KOPT-K1 (cell line): ENCODE data around the gene PTPRT.

Source experiments
- H3K27ac ChIP-seq: fragments of 200-600 bp; sonication (generic); 2 replicates; pipeline ENCODE4 v1.5.1; 2016; ENCODE audit warnings: antibody characterized with exemption, mild to moderate bottlenecking, low read depth, low read length; ENCODE audit not compliant: poor library complexity, severe bottlenecking
- H3K36me3 ChIP-seq: fragments of 200-600 bp; sonication (generic); 2 replicates; pipeline ENCODE4 v1.5.1; 2017; ENCODE audit warnings: antibody characterized with exemption, mild to moderate bottlenecking, low read length, moderate library complexity; ENCODE audit not compliant: insufficient read depth
- H3K9me3 ChIP-seq: fragments of 200-600 bp; sonication (generic); 2 replicates; pipeline ENCODE4 v1.5.1; 2017; ENCODE audit warnings: antibody characterized with exemption, low read length, mild to moderate bottlenecking; ENCODE audit not compliant: insufficient read depth, poor library complexity, severe bottlenecking

PTPRT gene

GRCh38 chr20:43189554-43190331 is at the start of gene PTPRT:
Gene PTPRT, minus strand, starts transcription at chr20:43189906. Its CDS starts 173 bp downstream, at chr20:43189733.
- H3K9me3 ChIP-seq: no peaks in the 10 kb centered on the region
- no peak within 1 kb of the TSS for H3K27ac ChIP-seq
- H3K36me3 ChIP-seq: no peaks in the 10 kb centered on the region

DNA sequence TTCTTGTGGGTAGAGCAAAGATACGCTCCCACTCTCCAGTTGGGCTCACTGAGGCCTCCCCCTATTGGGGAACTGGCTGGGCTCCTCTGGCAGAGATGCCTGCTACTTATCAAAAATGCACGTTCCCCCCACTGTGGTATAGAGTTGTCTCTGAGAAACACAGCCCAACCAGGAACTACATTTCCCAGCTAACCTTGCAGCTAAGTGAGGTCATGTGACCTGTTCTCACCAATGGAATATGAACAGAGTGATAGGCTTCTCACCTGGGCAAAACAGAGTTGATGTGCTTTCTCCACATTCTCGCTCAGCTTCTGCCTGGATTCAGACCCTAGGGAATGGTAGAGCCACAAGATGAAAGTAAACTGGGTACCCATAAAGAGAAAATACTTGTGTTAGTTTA is 49.1 kb upstream of the PTPRT start:
- no peak overlapping the region for H3K27ac ChIP-seq
- no peaks in the 10 kb centered on the region for H3K36me3 ChIP-seq
- no peaks in the 10 kb centered on the region for H3K9me3 ChIP-seq

GRCh38 chr20:43238266-43238665 is 48.6 kb upstream of the PTPRT start:
- H3K9me3 ChIP-seq: no peaks in the 10 kb centered on the region
- no peak overlapping the region for H3K27ac ChIP-seq
- no peaks in the 10 kb centered on the region for H3K36me3 ChIP-seq

DNA sequence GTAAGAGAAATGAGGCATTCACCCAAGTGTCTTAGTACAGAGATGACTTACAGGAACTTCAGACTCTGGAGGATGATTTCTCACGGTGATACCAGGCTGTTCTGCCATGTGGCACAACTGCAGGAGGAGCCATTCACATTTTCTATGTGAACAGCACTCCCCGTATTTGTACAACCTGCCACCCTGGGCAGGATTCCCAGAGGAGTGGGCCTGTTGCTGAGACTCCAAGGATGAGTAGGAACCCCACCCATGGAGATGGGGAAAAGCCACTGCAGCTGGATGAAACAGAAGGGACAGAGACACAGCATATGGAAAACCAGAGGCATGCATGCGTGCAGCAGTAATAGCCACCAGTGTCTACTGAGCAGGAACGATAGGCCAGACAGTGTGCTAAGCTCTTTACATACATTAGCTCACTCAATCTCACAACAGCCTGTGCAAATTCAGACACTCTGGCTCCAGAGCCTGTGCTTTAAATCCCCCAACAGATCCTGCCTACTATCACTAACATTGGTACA is 48.0 kb upstream of the PTPRT start:
- H3K9me3 ChIP-seq: no peaks in the 10 kb centered on the region
- no peak overlapping the region for H3K27ac ChIP-seq
- no peaks in the 10 kb centered on the region for H3K36me3 ChIP-seq

DNA sequence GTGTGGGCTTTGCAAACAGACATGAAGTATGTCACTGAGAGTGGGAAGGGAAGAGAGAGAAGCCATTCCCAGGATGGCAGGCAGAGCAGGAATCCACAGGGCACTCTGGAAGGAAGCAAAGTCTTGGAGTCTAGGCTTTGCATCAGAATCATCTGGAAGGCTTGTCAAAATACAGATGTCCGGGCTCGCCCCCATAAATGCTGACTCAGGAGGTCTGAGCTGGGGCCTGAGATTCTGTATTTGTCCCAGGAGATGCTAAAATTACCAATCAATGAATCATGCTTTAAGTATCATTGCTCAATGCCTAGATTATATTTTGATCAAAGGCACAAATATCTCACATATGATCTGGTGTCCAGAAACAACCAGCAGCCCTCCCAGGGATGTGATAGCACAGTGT is 46.3 kb upstream of the PTPRT start:
- Histone ChIP-seq H3K27ac (no peak overlapping the region), H3K36me3 (no peaks in the 10 kb centered on the region), H3K9me3 (no peaks in the 10 kb centered on the region)

- Histone ChIP-seq H3K36me3 (no peaks in the 10 kb centered on the region), H3K9me3 (no peaks in the 10 kb centered on the region), H3K27ac (no peak overlapping the region)
These were observed 42.1 kb upstream of the PTPRT start for GRCh38 chr20:43231829-43232228.

- no peak overlapping the region for H3K27ac ChIP-seq
- no peaks in the 10 kb centered on the region for H3K36me3 ChIP-seq
- no peaks in the 10 kb centered on the region for H3K9me3 ChIP-seq
These were observed 40.0 kb upstream of the PTPRT start for GRCh38 chr20:43229696-43230095.

DNA sequence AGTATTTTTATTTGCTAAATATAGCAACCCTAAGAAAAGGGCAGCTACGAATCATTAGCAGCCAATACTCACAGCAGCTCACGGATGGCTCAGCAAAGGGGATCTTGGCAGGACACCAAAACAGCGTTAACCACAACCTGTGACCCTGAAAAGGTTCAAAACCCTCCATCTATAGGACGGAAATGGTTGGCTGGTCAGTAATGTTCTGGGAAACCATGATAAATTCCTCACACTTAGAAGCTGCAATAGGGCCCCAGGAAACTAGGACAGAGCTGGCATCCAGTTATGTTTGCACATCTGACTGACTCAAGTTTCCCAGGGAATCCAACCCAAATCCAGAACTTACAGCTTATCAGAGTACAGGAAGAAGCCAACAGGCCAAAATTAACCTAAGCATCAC is 30.9 kb upstream of the PTPRT start:
- Histone ChIP-seq H3K36me3 (no peaks in the 10 kb centered on the region), H3K27ac (no peak overlapping the region), H3K9me3 (no peaks in the 10 kb centered on the region)

DNA sequence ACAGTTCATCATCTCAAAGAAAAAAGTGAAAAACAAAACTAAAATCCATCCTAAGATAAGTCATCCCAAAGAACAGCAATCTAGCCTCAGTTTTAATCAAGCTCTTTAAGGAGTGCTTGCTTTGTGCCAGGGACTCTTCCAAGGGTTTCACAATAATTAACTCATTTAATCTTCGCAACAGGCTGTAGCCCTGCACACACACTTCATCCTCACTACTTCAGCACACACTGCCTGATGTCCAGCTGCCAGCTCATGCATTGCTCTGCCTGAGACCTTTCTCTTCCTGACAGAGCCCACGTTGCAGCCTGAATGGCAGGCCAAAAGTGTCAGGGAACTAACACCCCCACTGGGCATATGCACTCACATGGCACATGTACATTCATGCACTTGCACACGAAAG is 21.2 kb upstream of the PTPRT start:
- peaks cover under 1% of the 10 kb centered on the region for H3K9me3 ChIP-seq
- H3K36me3 ChIP-seq: no peaks in the 10 kb centered on the region
- no peak overlapping the region for H3K27ac ChIP-seq

GRCh38 chr20:43209831-43210230 is 20.1 kb upstream of the PTPRT start:
- Histone ChIP-seq H3K36me3 (no peaks in the 10 kb centered on the region), H3K27ac (no peak overlapping the region), H3K9me3 (peaks cover 9% of the 10 kb centered on the region)

- Histone ChIP-seq H3K9me3 (peaks cover 9% of the 10 kb centered on the region), H3K27ac (no peak overlapping the region), H3K36me3 (no peaks in the 10 kb centered on the region)
These were observed 16.0 kb upstream of the PTPRT start for GRCh38 chr20:43205699-43206098.

DNA sequence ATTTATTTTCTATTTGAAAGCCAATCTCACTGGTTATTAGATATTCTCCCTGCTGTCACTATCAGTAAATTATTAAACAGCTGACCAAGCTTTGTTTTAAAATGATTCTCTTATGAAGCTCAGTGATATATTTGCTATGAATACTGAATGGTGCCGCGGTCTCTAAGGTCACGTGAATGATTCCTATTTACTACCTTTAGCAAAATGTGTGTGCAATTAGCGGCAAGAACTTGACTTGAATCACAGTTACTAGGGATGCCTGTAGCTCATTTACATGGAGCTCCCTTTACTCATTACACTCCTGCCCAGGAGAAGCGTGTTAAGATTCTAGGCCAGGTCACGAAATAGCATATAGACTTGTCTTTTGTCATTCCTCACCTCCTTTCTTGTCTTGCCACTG is 12.4 kb upstream of the PTPRT start:
- no peak overlapping the region for H3K27ac ChIP-seq
- H3K9me3 ChIP-seq: peaks cover 9% of the 10 kb centered on the region
- no peaks in the 10 kb centered on the region for H3K36me3 ChIP-seq

- H3K27ac ChIP-seq: no peak overlapping the region
- no peaks in the 10 kb centered on the region for H3K9me3 ChIP-seq
- H3K36me3 ChIP-seq: no peaks in the 10 kb centered on the region
These were observed 8.9 kb upstream of the PTPRT start for GRCh38 chr20:43198607-43199006.

DNA sequence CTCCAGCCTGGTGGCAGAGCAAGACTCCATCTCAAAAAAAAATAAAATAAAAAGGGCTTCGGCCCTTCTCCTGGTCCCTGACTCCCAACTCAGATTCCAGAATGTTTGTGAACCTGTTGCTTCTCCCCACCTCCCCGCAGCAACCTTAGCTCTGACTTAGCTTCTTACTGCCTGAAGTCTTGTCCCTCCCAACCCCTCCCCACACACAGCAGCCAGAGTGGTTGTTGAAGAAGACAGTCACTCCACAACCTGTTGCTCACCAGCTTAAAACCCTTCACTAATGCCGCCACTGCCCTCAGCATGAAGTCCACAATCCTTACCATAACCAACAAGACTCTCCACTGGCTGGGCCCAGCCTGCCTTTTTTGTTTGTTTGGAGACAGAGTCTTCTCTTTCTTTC is 6.5 kb upstream of the PTPRT start:
- Histone ChIP-seq H3K36me3 (no peaks in the 10 kb centered on the region), H3K9me3 (no peaks in the 10 kb centered on the region), H3K27ac (no peak overlapping the region)

- Histone ChIP-seq H3K27ac (no peak overlapping the region), H3K36me3 (no peaks in the 10 kb centered on the region), H3K9me3 (no peaks in the 10 kb centered on the region)
These were observed 4.4 kb upstream of the PTPRT start for GRCh38 chr20:43194137-43194536.

DNA sequence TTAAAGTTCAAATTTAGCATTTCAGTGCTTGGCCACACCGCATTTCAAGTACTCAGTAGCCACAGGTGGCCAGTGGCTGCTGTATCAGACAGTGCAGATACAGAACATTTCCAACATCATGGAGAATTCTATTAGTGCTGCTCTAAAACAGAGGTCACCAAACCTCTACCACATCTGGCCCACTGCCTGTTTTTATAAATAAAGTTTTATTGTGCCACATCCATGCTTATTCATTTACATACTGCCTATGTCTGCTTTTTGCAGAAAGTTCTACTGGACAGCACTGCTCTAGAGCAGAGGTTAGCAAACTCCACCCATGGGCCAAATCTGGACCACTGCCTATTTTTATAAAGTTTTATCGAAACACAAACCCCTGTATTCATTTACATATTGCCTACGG is 3.7 kb upstream of the PTPRT start:
- H3K36me3 ChIP-seq: no peaks in the 10 kb centered on the region
- no peak overlapping the region for H3K27ac ChIP-seq
- H3K9me3 ChIP-seq: no peaks in the 10 kb centered on the region
